ENCODE data around the gene ACAP1.
"Not testable (repeated sequence)": the region's sequence is repeated elsewhere in the genome, so short reads cannot be mapped to it uniquely, and the experiment has no call there.

The ACAP1 gene

DNA sequence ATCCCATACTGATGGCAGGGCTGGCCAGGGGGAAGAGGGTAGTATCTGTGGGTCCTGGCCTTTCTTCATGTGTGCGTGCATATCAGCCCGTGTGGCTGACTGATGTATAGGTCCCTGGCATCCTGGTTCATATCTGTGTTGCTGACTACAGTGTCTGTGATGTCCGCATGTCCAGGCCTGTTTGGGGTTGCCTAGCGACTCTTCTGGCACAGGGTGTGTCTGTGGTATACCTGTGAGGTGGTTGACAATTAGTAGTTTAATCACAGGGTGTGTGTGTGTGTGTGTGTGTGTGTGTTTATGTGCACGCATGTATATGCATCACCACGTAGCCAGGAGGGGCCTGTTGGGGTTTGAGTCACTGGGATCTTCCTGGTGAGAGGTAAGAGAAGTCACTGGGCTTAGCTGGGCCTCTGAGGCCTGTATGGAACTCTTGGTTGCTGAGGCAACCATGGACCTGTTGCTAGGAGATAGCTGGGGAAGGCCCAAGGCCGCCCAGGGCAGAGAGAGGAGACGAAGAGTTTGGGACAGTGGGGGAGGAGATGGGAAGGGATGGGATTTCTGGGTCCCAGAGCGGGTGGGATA is 18.0 kb downstream of the ACAP1 start:
- no peak for DNase-seq (ENCODE audit: low read depth in 2 of 2)

GRCh38 chr17:7355053-7355452 is 18.7 kb downstream of the ACAP1 start, which contains the start of gene TMEM95:
TMEM95 (plus strand) TSS chr17:7355156; CDS start chr17:7355205, 49 bp downstream.
- DNase-seq (ENCODE audit: low read depth in 2 of 2), result no peak

DNA sequence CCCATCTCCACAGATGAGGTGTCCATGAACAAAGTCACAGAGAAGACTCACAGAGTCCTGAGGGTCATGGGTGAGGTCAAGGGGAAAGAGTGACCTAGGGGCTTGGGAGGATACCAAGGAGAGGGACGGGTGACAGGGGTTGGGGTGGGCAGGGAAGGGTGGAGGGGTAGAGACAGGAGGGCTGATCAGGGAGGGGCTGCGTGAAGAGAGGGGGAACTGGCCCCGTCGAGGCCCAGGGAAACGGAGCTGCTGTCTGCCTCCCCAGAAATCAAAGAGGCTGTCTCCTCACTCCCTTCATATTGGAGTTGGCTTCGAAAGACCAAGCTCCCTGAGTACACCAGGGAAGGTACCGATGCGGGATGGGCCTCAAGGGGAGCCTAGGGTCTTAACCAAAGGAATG is 19.2 kb downstream of the ACAP1 start:
- DNase-seq (ENCODE audit: low read depth in 2 of 2), result no peak

DNA sequence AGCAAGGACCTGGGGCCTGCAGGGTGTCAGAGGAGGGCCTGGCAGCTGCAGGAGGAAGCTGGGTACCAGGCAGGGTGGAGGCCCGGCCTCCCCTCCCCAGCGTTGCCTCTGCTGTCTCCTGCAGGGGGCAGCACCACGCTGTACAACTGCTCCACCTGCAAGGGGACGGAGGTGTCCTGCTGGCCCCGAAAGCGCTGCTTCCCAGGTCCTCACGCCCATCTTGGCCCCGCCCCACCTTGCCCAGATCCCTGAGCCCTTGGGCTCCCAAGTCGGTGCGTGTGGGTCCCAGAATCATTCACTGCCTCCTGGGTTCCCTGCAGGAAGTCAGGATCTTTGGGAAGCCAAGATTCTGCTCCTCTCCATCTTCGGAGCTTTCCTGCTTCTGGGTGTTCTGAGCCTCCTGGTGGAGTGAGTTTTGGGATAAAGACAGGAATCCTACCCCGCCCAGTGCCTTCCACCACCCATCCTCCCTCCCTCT is 19.8 kb downstream of the ACAP1 start:
- DNase-seq (ENCODE audit: low read depth in 2 of 2), result peak; percentile 74 to 85

DNA sequence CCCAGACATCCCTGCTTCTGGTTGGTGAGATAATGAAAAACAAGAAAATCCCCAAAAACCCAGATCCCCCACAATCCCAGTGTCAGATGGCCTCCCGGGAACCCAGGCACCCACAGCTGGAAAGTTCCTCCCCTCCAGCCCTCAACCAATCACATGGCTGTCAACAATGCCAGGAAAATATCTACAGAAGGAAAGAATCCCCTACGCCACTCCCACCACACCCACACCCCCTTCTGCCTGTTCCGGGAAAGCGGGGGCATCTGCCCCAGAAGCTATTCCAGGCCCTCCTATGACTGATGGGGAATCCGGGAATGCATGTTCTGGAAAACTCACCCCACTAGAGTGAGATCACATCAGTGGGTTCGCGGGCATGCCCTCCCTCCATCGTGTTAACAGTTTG is 20.4 kb downstream of the ACAP1 start:
- DNase-seq (ENCODE audit: low read depth in 2 of 2), result no peak

DNA sequence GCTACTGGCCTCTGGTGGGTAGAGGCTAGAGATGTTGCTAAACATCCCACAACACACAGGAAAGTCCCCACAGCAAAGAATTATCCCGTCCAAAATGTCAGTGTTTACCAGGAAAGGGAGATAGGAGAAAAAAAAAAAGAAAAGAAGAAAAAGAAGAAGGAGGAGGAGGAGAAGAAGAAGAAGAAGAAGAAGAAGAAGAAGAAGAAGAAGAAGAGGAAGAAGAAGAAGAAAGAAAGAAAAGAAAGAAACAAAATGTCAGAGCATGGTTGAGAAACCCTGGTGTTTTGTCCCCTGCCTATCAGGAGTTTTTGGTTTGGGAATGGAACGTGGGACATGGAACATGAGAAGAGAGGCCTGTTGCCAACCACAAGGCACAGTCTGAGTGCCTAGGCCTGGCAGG is 21.1 kb downstream of the ACAP1 start:
- no peak for DNase-seq (ENCODE audit: low read depth in 2 of 2)

- DNase-seq (ENCODE audit: low read depth in 2 of 2), result no peak
Measured at GRCh38 chr17:7361906-7362305, 25.6 kb downstream of the ACAP1 start.

- no peak for DNase-seq (ENCODE audit: low read depth in 2 of 2)
Measured at GRCh38 chr17:7363311-7363710, 27.0 kb downstream of the ACAP1 start.

GRCh38 chr17:7365963-7366362 is 29.6 kb downstream of the ACAP1 start:
- not testable (repeated sequence) for DNase-seq (ENCODE audit: low read depth in 2 of 2)

DNA sequence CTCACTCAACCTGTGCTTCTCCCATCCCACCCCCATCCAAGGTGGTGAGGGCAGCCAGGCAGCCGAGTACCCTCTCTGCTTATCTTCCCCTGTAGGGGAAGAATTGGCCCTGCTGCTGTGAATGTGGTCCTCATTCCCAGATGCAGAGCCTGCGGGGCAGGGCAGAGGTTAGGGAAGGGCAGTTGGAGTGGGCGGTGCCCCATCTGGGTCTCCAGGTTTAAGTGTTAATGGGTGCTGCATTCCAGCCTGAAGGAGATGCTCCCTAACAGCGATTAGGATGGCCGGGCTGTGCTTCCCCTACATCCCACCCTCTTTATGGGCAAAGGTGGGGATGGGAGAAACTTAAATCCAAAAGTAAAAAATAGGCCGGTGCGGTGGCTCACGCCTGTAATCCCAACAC is 30.8 kb downstream of the ACAP1 start:
- DNase-seq (ENCODE audit: low read depth in 2 of 2), result no peak

GRCh38 chr17:7367918-7368598 is 31.7 kb downstream of the ACAP1 start:
- DNase-seq (ENCODE audit: low read depth in 2 of 2), result no peak

GRCh38 chr17:7368599-7368994 is 32.3 kb downstream of the ACAP1 start:
- DNase-seq (ENCODE audit: low read depth in 2 of 2), result not testable (repeated sequence)

GRCh38 chr17:7369825-7370224 is 33.5 kb downstream of the ACAP1 start:
- DNase-seq (ENCODE audit: low read depth in 2 of 2), result no peak

- DNase-seq (ENCODE audit: low read depth in 2 of 2), result no peak
Measured at GRCh38 chr17:7370853-7371252, 34.5 kb downstream of the ACAP1 start.

GRCh38 chr17:7374353-7374752 is 38.0 kb downstream of the ACAP1 start:
- DNase-seq (ENCODE audit: low read depth in 2 of 2), result no peak

DNA sequence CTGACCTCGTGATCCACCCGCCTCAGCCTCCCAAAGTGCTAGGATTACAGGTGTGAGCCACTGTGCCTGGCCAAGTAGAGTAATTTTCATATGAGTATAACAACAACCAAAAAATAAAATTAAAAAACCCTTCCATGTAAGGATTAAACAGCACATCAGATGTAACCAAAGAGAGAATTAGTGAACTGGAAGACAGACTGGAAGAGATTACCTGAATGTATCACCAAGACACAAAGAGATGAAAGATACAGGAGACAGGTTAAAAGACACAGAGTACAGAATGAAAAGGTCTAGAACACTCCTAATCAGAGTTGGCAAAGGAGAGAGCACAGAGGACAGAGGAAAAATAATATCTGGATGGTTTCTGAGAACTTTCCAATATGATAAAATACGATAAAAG is 42.8 kb downstream of the ACAP1 start:
- DNase-seq (ENCODE audit: low read depth in 2 of 2), result no peak

DNA sequence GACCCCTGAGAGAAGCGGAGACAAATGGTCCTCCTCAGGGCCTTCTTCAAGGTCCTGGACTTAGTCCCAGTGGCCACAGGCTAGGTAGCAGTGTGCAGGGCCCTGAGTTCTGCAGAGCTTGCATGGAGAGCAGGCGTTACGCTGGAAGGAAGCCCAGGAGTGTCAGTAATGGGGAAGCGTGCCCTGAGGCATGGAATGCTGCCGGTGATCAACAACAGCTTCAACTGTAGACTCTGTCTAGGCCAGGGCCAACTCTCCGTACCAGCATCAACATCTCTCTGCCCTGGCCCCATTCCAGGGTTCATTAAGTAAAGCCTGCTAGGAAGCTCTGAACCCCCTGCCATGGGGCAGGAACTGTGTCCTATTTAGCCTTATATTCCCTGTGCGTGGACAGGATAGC is 44.0 kb downstream of the ACAP1 start:
- DNase-seq (ENCODE audit: low read depth in 2 of 2), result no peak

GRCh38 chr17:7380855-7381683 is 44.7 kb downstream of the ACAP1 start, which contains the start of gene TNK1:
TNK1 (plus strand) TSS chr17:7381089; CDS start chr17:7382927, 1,838 bp downstream.
- DNase-seq (ENCODE audit: low read depth in 2 of 2), result no peak

DNA sequence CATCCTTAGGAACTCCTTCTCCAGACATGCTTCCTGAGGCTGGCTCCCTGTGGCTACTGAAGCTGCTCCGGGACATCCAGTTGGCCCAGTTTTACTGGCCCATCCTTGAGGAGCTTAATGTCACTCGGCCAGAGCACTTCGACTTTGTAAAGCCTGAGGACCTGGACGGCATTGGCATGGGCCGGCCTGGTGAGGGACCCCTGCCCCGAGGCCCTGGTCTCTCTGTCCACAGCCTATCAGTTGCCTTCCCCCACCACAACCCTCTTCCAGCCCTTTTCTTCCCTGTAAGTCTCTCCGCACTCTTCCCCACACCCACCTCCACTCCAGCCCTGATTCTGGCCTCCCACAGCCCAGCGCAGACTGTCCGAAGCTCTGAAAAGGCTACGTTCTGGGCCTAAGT is 46.6 kb downstream of the ACAP1 start:
- DNase-seq (ENCODE audit: low read depth in 2 of 2), result no peak

DNA sequence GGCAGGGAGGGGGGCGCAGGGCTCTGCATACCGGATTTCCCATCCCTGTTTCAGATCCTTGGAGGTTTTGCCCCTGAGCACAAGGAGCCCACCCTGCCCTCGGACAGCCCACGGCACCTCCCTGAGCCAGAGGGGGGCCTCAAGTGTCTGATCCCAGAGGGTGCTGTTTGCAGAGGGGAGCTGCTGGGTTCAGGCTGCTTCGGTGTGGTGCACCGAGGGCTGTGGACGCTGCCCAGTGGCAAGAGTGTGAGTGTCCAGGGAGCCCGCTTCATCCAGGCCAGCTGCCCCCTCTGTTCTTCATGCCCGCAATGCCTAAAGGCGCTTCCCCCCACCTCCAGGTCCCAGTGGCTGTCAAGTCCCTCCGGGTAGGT is 47.0 kb downstream of the ACAP1 start:
- DNase-seq (ENCODE audit: low read depth in 2 of 2), result no peak

DNA sequence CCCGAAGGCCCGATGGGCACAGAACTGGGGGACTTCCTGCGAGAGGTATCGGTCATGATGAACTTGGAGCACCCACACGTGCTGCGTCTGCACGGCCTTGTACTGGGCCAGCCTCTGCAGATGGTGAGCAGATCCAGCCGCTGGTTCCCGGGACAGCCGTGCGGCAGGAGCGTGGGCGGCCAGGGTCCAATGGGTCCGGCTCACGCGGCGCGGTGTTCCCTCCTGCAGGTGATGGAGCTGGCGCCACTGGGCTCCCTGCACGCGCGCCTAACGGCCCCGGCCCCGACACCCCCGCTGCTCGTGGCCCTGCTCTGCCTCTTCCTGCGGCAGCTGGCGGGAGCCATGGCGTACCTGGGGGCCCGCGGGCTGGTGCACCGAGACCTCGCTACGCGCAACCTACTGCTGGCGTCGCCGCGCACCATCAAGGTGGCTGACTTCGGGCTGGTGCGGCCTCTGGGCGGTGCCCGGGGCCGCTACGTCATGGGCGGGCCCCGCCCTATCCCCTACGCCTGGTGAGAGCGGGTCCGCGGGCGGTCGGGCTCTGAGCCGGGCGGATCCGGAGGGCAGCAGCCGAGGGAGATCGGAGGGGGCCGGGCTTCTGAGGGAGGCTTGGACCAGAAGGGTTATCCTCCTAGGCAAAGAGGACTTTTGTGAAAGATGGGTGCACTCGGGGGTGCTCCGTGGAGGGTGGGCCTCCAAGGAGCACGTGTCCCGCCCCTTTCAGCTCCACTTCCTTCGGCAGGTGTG is 47.6 kb downstream of the ACAP1 start:
- peak; percentile 55 to 74 for DNase-seq (ENCODE audit: low read depth in 2 of 2)
